Panc1 (cell line): ENCODE measurements around the gene GRIP2. TPM values are rescaled to one million over a fixed set of nuclear protein-coding genes. Genes with fewer than 3 reads are reported as not detected.

Experiments
- ATAC-seq: fragments of 200-7000 bp; cut with Tn5 transposase; 2 replicates; pipeline ENCODE4 v1.9.1; 2020; ENCODE audit warnings: mild to moderate bottlenecking, moderate library complexity
- BruUV-seq: library from RNA; stranded (reverse); fragments of 400-500 nt; replicated peaks from 2 replicates; lab custom pipeline; 2021; lab: Mats Ljungman, UMichigan
- CTCF ChIA-PET: fragments of 300-600 bp; sonication (Branson Sonifier 250); formaldehyde crosslinking; loops from one replicate; lab custom pipeline; 2022; ENCODE audit warnings: antibody characterized with exemption; lab: Charles Lee
- POLR2A ChIA-PET: fragments of 300-600 bp; sonication (Branson Sonifier 250); formaldehyde crosslinking; loops from one replicate; lab custom pipeline; 2022; ENCODE audit warnings: antibody characterized with exemption; lab: Charles Lee
- DNase-seq: peaks from one replicate; pipeline ENCODE4 v3.0.0-alpha.2; 2010; ENCODE audit warnings: low read depth, low spot score
- H3K27ac ChIP-seq: 2 replicates; pipeline ENCODE4 v1.5.1; 2011; ENCODE audit warnings: mild to moderate bottlenecking, low read length, inconsistent platforms
- H3K27me3 ChIP-seq: fragments of 200-500 bp; sonication (Bioruptor generic); 2 replicates; pipeline ENCODE4 v1.6.0; 2014; ENCODE audit warnings: low read length, inconsistent platforms; ENCODE audit not compliant: control insufficient read depth, insufficient read depth
- H3K36me3 ChIP-seq: fragments of 200-500 bp; sonication (Bioruptor generic); 2 replicates; pipeline ENCODE4 v1.5.1; 2014; ENCODE audit warnings: inconsistent platforms, mild to moderate bottlenecking, low read length, moderate library complexity; ENCODE audit not compliant: control insufficient read depth, insufficient read depth
- H3K4me1 ChIP-seq: 2 replicates; pipeline ENCODE4 v1.5.1; 2011; ENCODE audit warnings: inconsistent platforms, mild to moderate bottlenecking, low read length, moderate library complexity; ENCODE audit not compliant: control insufficient read depth, insufficient read depth
- H3K4me3 ChIP-seq, 2 experiments: 2 replicates each; pipeline ENCODE4 v1.5.1; 2011 to 2012; ENCODE audit warnings: low read depth in 2 of 2, low read length in 2 of 2, mild to moderate bottlenecking in 2 of 2, inconsistent platforms in 1 of 2, moderate library complexity in 1 of 2
- H3K9me3 ChIP-seq: fragments of 200-500 bp; sonication (Bioruptor generic); 2 replicates; pipeline ENCODE4 v1.5.1; 2014; ENCODE audit warnings: low read depth, mild to moderate bottlenecking, inconsistent platforms, low read length, moderate library complexity; ENCODE audit not compliant: control insufficient read depth, insufficient read depth
- CTCF ChIP-seq: fragments of 450-650 bp; IDR thresholded peaks from 2 replicates; pipeline ENCODE4 v1.5.1; 2017; ENCODE audit warnings: mild to moderate bottlenecking
- POLR2AphosphoS5 ChIP-seq: IDR thresholded peaks from 2 replicates; pipeline ENCODE4 v1.6.1; 2012; ENCODE audit warnings: mild to moderate bottlenecking, low read depth, low read length, moderate library complexity
- SIN3A ChIP-seq: IDR thresholded peaks from 2 replicates; pipeline ENCODE4 v1.6.1; 2012; ENCODE audit warnings: low read depth, mild to moderate bottlenecking, low read length, moderate library complexity, borderline replicate concordance; ENCODE audit not compliant: insufficient read depth
- TCF7L2 ChIP-seq: IDR thresholded peaks from 2 replicates; pipeline ENCODE4 v1.6.1; 2011; ENCODE audit warnings: mild to moderate bottlenecking, low read depth, low read length, inconsistent platforms
- in situ Hi-C: cut with HindIII; loops from 2 replicates; pipeline ENCODE4 v1.10.0; 2016; ENCODE audit warnings: low sequenced_read_pairs, low pct_unique_long_range_greater_than_20kb
- intact Hi-C: fragments of 100-400 bp; cut with micrococcal nuclease; formaldehyde crosslinking; loops from one replicate; pipeline ENCODE4 v1.10.0; 2022; ENCODE audit not compliant: unreplicated experiment
- total RNA-seq: library from RNA; stranded (reverse); gene quantifications from one replicate; pipeline ENCODE4 v1.2.1, GENCODE V29; 2021; ENCODE audit not compliant: unreplicated experiment
- TF ChIP-seq, protein P1 (sequence below), 2 experiments: IDR thresholded peaks; 2 replicates each; pipeline ENCODE4 v1.6.1; 2011 to 2012; ENCODE audit warnings: low read depth in 2 of 2, control low read depth in 1 of 2, low read length in 1 of 2, mild to moderate bottlenecking in 1 of 2, moderate library complexity in 1 of 2; ENCODE audit not compliant: insufficient read depth in 1 of 2

GRIP2 gene
- total RNA-seq, 1 experiment from 2014 or later, result 6.5 TPM

GRCh38 chr3:14473411-14473891 is 66.7 kb downstream of the GRIP2 start:
- POLR2A ChIA-PET, result no interaction called here
- H3K27ac ChIP-seq, result no peak overlapping the region
- no peaks in the 10 kb centered on the region for H3K27me3 ChIP-seq
- BruUV-seq, result no TSS peak
- DNase-seq (no peak), ATAC-seq (no peak)
- no peaks in the 10 kb centered on the region for H3K36me3 ChIP-seq
- CTCF ChIA-PET, result no interaction called here
- in situ Hi-C loops (no loop called here), intact Hi-C loops (no loop called here)
- TF ChIP-seq POLR2AphosphoS5 (no peak), TCF7L2 (no peak), SIN3A (no peak), CTCF (no peak)
- TF ChIP-seq, protein P1, sequence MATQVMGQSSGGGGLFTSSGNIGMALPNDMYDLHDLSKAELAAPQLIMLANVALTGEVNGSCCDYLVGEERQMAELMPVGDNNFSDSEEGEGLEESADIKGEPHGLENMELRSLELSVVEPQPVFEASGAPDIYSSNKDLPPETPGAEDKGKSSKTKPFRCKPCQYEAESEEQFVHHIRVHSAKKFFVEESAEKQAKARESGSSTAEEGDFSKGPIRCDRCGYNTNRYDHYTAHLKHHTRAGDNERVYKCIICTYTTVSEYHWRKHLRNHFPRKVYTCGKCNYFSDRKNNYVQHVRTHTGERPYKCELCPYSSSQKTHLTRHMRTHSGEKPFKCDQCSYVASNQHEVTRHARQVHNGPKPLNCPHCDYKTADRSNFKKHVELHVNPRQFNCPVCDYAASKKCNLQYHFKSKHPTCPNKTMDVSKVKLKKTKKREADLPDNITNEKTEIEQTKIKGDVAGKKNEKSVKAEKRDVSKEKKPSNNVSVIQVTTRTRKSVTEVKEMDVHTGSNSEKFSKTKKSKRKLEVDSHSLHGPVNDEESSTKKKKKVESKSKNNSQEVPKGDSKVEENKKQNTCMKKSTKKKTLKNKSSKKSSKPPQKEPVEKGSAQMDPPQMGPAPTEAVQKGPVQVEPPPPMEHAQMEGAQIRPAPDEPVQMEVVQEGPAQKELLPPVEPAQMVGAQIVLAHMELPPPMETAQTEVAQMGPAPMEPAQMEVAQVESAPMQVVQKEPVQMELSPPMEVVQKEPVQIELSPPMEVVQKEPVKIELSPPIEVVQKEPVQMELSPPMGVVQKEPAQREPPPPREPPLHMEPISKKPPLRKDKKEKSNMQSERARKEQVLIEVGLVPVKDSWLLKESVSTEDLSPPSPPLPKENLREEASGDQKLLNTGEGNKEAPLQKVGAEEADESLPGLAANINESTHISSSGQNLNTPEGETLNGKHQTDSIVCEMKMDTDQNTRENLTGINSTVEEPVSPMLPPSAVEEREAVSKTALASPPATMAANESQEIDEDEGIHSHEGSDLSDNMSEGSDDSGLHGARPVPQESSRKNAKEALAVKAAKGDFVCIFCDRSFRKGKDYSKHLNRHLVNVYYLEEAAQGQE (IDR thresholded peaks at IDR 0.05; ENCODE audit: insufficient read depth in 1 of 2, low read depth in 2 of 2, low read length in 1 of 2), result no peak
- H3K9me3 ChIP-seq, result no peaks in the 10 kb centered on the region
- peaks cover 11% of the 10 kb centered on the region for H3K4me1 ChIP-seq
- H3K4me3 ChIP-seq, result no peak overlapping the region

- Histone ChIP-seq H3K9me3 (no peaks in the 10 kb centered on the region), H3K27ac (no peak overlapping the region; the same call in 1 of the 2 replicates), H3K4me3 (no peak overlapping the region), H3K4me1 (peaks cover 11% of the 10 kb centered on the region), H3K36me3 (no peaks in the 10 kb centered on the region), H3K27me3 (no peaks in the 10 kb centered on the region)
- ChIA-PET POLR2A (no interaction called here), CTCF (no interaction called here)
- no peak for DNase-seq
- in situ Hi-C loops, result no loop called here
- TF ChIP-seq SIN3A (no peak), CTCF (no peak), POLR2AphosphoS5 (no peak)
- TF ChIP-seq, protein P1 (IDR thresholded peaks at IDR 0.05; ENCODE audit: insufficient read depth in 1 of 2, low read depth in 2 of 2, low read length in 1 of 2), result no peak
- peak; percentile 88 for ATAC-seq
- intact Hi-C loops, result no loop called here
- no TSS peak for BruUV-seq
Measured at GRCh38 chr3:14472471-14473351, 67.4 kb downstream of the GRIP2 start.
